ENCODE results near the gene CACNA1H.

CACNA1H gene

GRCh38 chr16:1122398-1122765, 30.5 kb upstream of the CACNA1H start:
- DNase-seq (ENCODE audit: low read depth in 2 of 2): no peak

DNA sequence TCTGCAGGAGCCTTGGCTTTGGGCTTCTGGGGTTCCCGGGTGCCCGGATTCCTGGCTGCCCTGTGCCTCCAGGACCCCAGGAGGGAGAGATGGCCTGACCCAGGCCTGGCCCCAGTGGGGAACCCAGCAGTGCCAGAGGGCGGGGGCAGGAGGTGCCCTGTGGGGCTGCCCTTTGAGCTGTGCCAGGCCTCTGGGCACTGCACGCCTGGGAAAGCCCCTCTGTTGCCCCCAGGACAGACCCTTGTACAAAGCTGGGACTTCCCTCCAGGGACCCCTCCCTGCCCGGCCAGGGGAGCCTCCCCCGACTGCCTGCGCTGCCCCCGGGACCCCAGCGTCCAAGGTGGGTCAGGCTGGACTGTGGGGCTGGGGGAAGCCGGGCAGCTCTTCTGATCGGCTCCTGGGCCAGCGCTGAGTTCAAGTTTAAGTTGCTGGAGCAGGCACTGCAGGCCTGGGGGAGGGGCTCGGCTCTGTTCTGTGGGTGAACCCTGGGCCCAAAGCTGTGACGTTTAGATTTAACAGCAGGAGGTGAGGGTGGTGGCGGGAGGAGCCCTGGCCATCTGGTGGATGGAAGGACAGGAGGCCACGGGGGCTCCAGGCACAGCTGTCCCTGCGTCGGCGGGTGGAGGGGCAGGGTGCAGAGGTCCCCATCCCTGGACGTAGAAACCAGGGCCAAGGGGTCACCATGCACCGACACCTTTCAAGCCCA, 29.2 kb upstream of the CACNA1H start:
- no peak for DNase-seq (ENCODE audit: low read depth in 2 of 2)

GRCh38 chr16:1124291-1124690, 28.6 kb upstream of the CACNA1H start:
- no peak for DNase-seq (ENCODE audit: low read depth in 2 of 2)

DNA sequence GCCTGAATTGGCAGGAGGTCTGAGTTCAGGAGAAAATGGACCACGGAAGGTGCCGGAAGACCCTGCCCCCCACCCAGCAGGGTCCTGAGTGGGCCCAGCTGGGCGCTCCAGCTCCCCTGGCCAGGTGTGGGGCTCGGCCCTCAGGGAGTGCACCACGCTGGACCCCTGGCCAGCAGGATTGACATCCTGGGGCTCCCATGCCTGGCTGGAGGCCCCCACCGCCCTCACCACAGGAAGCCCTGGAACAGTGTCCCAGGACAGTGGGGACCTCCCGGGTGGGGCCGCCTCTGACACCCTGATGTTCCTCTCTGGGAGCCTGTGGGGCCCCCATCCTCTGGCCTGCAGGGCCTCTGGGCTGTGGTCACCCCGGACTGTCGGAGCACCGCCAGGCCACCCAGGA, 28.1 kb upstream of the CACNA1H start:
- no peak for DNase-seq (ENCODE audit: low read depth in 2 of 2)

DNA sequence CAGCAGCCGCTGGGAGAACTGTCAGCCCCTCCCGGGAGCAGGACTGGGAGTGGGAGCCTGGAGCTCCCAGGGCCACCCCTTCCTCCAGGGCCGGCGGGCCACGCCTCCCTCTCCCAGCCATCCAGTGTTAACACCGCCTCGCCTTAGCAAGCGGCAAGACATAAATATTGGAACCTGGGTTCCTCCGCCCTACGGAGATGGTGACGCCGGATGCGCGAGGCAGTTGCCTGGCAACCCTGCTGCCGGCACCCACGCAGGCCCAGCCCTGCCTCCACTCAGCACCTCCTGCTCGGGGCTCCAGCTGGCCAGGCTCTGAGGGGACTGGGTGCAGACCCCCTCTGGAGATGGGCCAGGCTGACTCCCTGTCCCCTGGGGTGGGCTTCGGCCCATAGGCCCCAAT, 27.4 kb upstream of the CACNA1H start:
- DNase-seq (ENCODE audit: low read depth in 2 of 2): no peak

DNA sequence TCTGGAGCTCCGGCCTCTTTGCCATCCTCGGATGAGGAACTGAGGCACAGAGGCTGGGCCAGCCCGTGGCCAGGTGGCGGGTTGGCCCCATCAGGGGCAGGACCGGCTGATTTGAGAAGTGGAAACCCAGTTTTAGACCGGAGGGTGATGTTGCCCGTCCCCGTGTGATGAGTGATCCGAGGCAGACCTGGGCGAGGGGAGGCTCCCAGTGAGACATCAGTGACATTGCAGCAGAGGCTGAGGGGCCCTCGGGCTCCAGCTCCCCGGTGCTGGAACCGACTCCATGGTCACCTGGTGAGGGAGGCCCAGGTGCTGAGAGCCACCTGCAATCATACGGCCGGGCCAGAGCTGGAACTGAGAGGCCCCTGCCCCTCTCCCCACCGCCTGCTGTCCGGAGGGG, 26.9 kb upstream of the CACNA1H start:
- no peak for DNase-seq (ENCODE audit: low read depth in 2 of 2)

DNA sequence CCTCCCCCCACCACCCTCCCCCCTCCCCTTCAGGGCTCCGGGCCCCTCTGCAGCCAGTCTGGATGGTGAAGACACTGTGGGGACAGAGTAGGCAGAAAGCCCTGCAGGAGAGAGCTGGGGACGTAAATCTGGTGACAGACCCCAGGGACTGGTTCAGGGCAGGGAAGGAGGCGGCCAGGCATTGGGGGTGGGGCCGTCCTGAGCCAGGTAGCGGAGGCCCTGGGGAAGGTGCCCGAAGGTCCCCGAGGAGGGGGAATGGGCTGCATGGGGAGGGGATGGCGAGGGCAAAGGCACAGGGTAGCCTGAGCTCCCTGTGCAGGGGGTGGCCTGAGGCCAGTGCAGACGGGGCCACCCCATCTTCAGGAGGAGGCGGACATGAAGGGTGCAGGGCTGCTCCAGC, 26.3 kb upstream of the CACNA1H start:
- no peak for DNase-seq (ENCODE audit: low read depth in 2 of 2)

DNA sequence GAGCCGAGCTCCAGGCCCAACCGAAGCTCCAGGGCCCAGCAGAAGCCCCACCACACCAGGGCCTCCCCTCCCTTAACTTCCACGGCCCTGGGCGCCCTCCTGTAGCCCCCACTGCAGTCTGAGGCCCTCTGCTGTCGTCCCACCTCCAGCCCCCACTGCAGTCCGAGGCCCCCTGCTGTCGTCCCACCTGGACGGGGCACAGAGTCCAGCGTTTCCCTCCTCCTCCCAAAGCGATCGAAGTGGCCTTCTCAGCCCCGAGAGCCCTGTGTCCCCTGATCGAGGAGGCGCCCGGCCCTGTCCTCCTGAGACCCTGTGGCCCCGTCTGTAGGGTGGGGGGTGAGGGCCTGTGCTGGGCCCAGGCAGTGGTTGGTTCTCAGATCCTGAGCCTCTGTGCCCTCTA, 25.8 kb upstream of the CACNA1H start:
- no peak for DNase-seq (ENCODE audit: low read depth in 2 of 2)

DNA sequence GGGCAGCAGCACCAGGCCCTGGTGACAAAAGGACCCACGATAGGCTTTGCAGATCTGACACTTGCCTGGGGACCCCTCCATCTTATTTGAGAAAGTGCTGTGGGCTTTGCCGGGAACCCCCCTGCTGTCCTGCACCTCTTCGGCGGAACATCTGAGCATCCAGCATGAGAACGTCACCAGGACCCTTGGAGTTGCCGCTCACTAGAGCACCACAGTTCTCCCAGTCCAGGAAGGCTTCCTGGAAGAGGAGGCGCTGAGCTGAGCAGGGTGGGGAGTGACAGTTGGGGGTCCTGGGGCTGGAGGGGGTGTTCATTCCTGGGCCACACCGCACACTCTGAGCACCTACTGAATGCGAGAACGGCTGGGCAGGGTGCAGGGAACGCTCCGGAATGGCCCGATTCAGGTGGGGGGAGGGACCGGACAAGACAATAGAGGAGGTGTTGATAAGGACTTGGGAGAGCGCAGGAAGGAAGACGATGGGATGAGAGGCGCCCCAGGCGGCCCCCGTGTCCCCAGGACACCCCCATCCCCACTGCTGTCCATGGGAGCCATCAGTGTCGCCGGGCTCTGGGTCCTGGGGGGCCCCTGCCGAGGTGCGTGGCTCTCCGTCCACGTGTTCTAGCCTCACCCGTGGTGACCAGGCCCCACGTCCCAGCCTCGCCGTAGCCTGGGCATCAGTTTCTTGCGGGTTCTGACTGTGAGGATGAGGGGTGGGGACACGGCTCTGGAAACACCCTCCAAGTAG, 24.8 kb upstream of the CACNA1H start:
- no peak for DNase-seq (ENCODE audit: low read depth in 2 of 2)

DNA sequence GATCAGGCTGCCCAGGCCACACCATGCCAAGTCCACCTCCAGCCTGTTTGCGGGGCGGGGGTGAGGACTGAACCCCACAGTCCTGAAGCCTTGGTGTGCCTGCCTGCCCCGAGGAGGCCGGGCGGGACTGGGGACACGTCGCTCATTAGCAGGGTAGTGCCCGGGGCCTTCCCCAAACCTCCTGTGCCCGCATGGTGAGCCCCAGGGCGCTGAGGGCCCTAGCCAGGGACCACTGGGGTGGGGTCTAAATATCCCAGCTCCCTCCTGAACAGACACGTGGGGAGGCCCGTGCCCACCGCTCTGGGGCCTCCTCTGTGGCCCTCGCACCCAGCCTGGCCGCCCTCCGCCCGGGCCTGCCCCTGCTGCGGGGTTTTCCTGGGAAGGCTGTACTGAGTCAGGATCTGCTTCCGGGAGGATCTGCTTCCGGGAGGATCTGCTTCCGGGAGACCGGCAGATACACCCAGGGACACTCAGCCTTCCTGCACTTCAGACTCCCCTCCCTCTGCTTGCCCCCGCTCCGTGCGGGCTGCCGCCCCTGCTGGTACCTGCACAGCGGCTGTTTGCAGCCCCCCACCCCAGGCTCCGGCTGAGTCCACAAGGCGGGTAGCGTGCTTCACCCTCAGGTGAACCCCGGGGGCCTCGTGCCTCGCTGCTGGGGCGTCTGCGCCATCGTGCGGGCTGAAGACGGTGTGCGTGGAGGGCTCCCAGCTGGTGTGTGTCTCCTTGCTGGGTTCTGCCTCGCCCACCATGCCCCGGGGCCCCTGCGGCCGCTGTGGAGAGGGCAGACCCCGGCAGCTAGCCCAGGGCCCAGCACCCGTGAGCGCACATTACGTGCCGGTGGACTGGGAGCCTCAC, 23.6 kb upstream of the CACNA1H start:
- no peak for DNase-seq (ENCODE audit: low read depth in 2 of 2)

GRCh38 chr16:1130382-1130781, 22.5 kb upstream of the CACNA1H start:
- DNase-seq (ENCODE audit: low read depth in 2 of 2): no peak

GRCh38 chr16:1131378-1131994, 21.4 kb upstream of the CACNA1H start:
- no peak for DNase-seq (ENCODE audit: low read depth in 2 of 2)

- DNase-seq (ENCODE audit: low read depth in 2 of 2): no peak
Observed at GRCh38 chr16:1132431-1132830, 20.5 kb upstream of the CACNA1H start.

DNA sequence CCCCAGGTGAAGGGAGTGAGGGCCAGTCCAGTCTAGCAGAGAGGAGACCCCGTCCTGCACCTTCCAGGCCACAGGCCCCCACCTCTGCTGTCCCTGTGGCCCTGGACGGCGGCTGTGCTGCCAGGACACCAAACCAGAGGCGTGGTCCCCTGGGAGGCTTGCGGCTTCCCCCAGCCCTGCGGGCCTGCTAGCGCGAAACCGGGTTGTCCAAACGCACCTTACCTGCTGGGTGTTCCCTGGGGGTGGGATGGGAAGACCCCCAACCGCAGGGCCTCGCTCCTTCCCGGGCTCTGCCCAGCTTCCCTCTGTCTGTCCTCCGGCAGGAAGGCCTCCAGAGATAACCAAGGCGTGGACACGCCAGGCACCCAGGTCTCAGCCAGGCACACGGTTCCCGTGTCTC, 19.6 kb upstream of the CACNA1H start:
- no peak for DNase-seq (ENCODE audit: low read depth in 2 of 2)

DNA sequence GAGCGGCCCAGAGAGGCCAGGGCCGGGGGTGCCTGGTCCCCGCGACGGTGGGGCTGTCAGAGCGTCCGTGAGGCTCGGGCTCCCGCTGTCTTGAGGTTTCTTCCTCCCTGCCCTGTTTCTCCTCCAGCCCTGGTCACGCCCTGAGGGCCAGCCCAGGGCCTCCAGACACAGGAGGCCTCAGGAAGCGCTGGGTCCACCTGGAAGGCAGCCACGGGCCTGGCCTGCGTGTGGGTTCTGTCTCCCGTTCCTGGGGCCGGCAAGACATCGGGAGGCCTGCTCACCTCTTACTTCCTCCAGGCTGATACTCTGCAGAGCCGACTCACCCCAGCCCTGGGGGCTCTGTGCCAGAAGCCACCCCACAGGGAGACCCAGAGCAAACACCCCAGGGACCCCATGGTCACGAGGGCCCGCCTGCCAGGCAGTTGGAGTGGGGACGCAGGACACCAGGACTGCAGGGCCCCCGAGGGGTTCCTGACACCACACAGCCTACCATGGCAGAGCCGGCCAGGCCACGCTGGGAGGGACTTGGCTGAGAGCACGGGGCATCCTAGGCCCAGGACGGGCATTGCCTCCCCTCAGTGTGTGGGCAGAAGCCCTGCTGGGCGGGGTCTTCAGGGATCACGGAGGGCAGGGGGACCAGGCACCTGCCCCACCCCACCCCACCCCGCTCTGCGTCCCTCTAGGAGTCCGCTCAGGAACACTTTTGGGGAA, 18.9 kb upstream of the CACNA1H start:
- DNase-seq (ENCODE audit: low read depth in 2 of 2): no peak

DNA sequence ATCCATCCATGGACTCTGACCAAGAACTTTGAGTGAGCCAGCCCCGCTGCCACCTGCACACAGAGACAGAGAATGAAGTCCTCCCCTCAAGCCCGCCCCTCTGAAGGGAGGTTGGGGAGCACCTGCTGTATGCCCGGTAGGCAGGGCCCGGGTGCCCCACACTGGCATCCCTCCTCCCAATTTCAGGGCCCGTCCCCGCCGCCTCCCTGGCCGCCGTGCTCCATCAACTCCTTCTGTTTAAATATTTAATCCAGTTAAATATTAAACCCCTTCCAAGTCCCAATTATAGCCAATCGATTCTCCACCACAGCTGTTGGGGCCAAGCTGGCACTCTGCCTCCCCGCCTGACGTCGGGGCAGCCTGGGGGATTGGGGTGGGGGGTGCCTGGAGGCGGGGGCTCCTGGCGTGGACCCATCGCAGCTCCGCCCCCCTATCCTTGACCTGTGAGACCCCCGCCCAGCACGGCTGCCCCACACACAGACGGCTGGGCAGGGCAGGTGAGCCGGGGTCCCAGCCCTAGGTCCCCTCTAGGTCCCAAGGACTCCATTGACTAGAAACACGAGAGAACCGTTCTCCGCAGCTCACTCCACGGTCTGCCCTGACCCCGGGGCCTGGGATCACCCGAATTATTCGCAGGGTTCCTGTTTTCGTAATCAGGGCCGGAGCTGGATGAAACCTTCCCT, 18.0 kb upstream of the CACNA1H start:
- no peak for DNase-seq (ENCODE audit: low read depth in 2 of 2)

- DNase-seq (ENCODE audit: low read depth in 2 of 2): no peak
Observed at GRCh38 chr16:1135459-1135825, 17.5 kb upstream of the CACNA1H start.

DNA sequence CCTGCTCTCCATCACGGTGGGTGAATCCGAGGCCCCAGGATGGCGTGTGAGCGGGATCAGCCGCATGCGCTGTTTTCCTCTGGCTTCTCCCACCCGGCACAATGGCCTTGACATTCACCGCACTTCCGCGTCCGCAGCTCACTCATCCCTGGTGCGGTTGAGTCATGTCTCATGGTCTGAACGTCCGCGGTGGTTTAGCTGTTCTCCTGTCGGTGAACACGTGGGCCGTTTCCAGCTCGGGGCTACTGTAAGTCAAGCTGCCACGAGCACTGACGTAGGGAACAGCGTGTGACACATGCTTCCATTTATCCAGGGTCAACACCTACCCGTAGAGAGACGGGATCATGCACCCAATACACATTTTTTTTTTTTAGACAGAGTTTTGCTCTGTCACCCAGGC, 15.3 kb upstream of the CACNA1H start:
- DNase-seq (ENCODE audit: low read depth in 2 of 2): no peak

GRCh38 chr16:1140582-1141162, 12.2 kb upstream of the CACNA1H start:
- DNase-seq (ENCODE audit: low read depth in 2 of 2): no peak

DNA sequence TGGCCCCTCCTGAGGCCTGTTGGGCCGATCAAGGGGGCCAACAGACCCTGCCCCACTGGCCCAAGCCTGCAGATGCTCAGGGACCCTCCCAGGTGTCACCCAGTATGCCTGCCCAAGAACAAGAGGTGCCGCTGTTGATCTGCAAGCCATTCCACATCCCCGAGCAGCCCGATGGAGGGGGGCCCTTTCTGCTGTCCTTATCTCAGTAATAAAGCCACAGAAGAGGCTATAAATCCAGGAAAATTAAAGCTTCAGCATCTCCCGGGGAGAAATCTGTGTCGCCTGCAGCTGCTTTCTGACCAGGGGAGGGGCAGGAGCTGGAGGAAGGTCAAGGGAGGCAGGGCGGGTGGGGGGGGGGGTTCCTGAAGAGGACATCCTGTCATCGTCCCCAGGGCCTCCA, 11.7 kb upstream of the CACNA1H start:
- DNase-seq (ENCODE audit: low read depth in 2 of 2): no peak

- DNase-seq (ENCODE audit: low read depth in 2 of 2): no peak
Observed at GRCh38 chr16:1141716-1142115, 11.2 kb upstream of the CACNA1H start.
